HEK293T (cell line): ENCODE measurements around the gene PAQR9.

Experiments
- CTCF ChIA-PET: fragments of 350-600 bp; formaldehyde crosslinking; extraction: SDS; loops from one replicate; lab custom pipeline; 2021; ENCODE audit warnings: antibody characterized with exemption, inconsistent platforms; lab: Yijun Ruan, JAX
- POLR2A ChIA-PET: fragments of 350-600 bp; formaldehyde crosslinking; extraction: SDS; loops from one replicate; lab custom pipeline; 2020; ENCODE audit warnings: antibody characterized with exemption, inconsistent platforms; lab: Yijun Ruan, JAX
- DNase-seq: peaks from one replicate; pipeline ENCODE4 v3.0.0; 2012; ENCODE audit warnings: mixed read lengths; ENCODE audit errors: extremely low spot score
- ARNT ChIP-seq: fragments of 450-650 bp; IDR thresholded peaks from 2 replicates; pipeline ENCODE4 v1.6.1; 2017; ENCODE audit warnings: mild to moderate bottlenecking
- BHLHE40 ChIP-seq: fragments of 450-650 bp; IDR thresholded peaks from 2 replicates; pipeline ENCODE4 v1.6.1; 2016; ENCODE audit warnings: mild to moderate bottlenecking, moderate library complexity, borderline replicate concordance
- CTBP1 ChIP-seq: fragments of 450-650 bp; IDR thresholded peaks from 2 replicates; pipeline ENCODE4 v1.6.1; 2016; ENCODE audit warnings: borderline replicate concordance
- ELF4 ChIP-seq: fragments of 450-650 bp; IDR thresholded peaks from 2 replicates; pipeline ENCODE4 v1.6.1; 2017; ENCODE audit warnings: antibody characterized with exemption
- FOXA1 ChIP-seq: fragments of 450-650 bp; IDR thresholded peaks from 2 replicates; pipeline ENCODE4 v1.6.1; 2016; ENCODE audit warnings: mild to moderate bottlenecking
- FOXK2 ChIP-seq: fragments of 450-650 bp; IDR thresholded peaks from 2 replicates; pipeline ENCODE4 v1.6.1; 2016; ENCODE audit warnings: mild to moderate bottlenecking
- FOXM1 ChIP-seq: fragments of 450-650 bp; IDR thresholded peaks from 2 replicates; pipeline ENCODE4 v1.6.1; 2017; ENCODE audit warnings: mild to moderate bottlenecking, borderline replicate concordance
- HDGF ChIP-seq: fragments of 450-650 bp; IDR thresholded peaks from 2 replicates; pipeline ENCODE4 v1.6.1; 2017; ENCODE audit warnings: antibody characterized with exemption, borderline replicate concordance
- L3MBTL2 ChIP-seq: fragments of 450-650 bp; conservative IDR thresholded peaks from 2 replicates; pipeline ENCODE4 v1.6.1; 2016; ENCODE audit warnings: mild to moderate bottlenecking
- LEF1 ChIP-seq: fragments of 450-650 bp; IDR thresholded peaks from 2 replicates; pipeline ENCODE4 v1.6.1; 2017; ENCODE audit warnings: mild to moderate bottlenecking, borderline replicate concordance
- NFRKB ChIP-seq: fragments of 450-650 bp; IDR thresholded peaks from 2 replicates; pipeline ENCODE4 v1.6.1; 2016; ENCODE audit warnings: mild to moderate bottlenecking, moderate library complexity
- SP1 ChIP-seq: fragments of 450-650 bp; IDR thresholded peaks from 2 replicates; pipeline ENCODE4 v1.6.1; 2017
- SUZ12 ChIP-seq: fragments of 450-650 bp; IDR thresholded peaks from 2 replicates; pipeline ENCODE4 v1.6.1; 2016; ENCODE audit warnings: mild to moderate bottlenecking
- TARDBP ChIP-seq: fragments of 450-650 bp; IDR thresholded peaks from 2 replicates; pipeline ENCODE4 v1.6.1; 2016
- ZNF384 ChIP-seq: fragments of 450-650 bp; IDR thresholded peaks from 2 replicates; pipeline ENCODE4 v1.6.1; 2016
- TF ChIP-seq, protein P1 (sequence below): fragments of 450-650 bp; IDR thresholded peaks from 2 replicates; pipeline ENCODE4 v1.6.1; 2016

The PAQR9 gene

DNA sequence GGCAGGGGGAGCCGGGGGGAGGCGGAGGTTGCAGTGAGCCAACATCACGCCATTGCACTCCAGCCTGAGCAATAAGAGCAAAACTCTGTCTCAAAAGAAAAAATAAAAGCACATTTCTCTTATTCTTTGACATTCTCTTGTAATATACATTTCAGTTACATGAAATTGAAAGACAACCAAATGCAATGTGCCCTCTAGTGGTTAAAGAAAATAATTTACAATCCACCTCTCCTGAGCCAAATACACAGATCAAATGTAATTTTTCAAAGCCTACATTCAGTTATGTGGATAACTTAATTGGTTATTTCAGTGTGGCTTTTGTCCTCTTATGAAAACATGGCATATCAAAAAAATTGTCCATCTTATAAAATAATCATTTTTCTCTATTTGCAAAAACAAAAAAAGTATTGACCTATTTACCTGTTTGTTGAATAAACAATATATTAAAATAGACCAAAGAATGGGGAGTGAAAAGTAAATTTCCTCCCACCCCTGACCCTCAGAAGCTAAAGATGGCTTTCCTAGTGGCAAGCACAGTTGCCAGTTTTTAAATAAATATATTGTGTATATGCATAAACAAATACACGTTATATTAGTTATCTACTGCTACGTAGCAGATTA, 23.7 kb upstream of the PAQR9 start:
- DNase-seq = peak; percentile 58
- POLR2A ChIA-PET = no interaction called here
- CTCF ChIA-PET = interaction anchor here (0.6 to 2.5 kb wide), 5 partner anchors 10 to 158 kb away, joined by 3 to 10 read pairs (median 3); partner anchors contain the start of gene U2SURP
- TF ChIP-seq ELF4 (no peak), LEF1 (no peak), FOXM1 (no peak), ZNF384 (no peak; the same call in 1 of the 2 replicates), L3MBTL2 (no peak), SUZ12 (no peak)
- TF ChIP-seq, protein P1, sequence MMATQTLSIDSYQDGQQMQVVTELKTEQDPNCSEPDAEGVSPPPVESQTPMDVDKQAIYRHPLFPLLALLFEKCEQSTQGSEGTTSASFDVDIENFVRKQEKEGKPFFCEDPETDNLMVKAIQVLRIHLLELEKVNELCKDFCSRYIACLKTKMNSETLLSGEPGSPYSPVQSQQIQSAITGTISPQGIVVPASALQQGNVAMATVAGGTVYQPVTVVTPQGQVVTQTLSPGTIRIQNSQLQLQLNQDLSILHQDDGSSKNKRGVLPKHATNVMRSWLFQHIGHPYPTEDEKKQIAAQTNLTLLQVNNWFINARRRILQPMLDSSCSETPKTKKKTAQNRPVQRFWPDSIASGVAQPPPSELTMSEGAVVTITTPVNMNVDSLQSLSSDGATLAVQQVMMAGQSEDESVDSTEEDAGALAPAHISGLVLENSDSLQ = no peak

DNA sequence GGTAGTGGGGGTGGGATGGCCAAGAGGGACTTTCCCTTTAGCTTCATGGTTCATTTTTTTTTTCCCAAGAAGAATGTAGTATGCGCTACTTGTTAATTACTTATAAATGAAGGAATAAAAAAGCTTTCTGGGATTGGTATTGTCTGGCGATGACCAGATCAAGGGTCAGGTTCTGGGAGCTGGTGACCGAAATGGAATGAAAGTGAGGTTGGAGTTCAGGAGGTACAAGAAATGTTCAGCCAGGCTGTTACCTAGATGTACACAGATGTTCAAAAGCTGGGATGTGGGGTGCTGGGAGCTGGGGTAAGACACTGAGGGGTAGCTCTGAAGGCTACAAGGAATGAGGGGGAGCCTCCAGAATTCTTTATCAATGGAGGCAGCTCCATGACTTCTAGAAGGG, 20.8 kb upstream of the PAQR9 start:
- POLR2A ChIA-PET = no interaction called here
- TF ChIP-seq ELF4 (no peak), SUZ12 (no peak), CTBP1 (no peak), ARNT (no peak), FOXM1 (no peak), FOXK2 (no peak), ZNF384 (no peak), L3MBTL2 (no peak), FOXA1 (no peak), LEF1 (no peak), NFRKB (no peak), SP1 (no peak), TARDBP (no peak)
- TF ChIP-seq, protein P1 = no peak
- CTCF ChIA-PET = interaction anchor here (0.6 to 1.7 kb wide), 4 partner anchors 10 to 156 kb away, joined by 3 to 6 read pairs (median 4); no protein-coding TSS in a partner anchor
- DNase-seq = no peak

DNA sequence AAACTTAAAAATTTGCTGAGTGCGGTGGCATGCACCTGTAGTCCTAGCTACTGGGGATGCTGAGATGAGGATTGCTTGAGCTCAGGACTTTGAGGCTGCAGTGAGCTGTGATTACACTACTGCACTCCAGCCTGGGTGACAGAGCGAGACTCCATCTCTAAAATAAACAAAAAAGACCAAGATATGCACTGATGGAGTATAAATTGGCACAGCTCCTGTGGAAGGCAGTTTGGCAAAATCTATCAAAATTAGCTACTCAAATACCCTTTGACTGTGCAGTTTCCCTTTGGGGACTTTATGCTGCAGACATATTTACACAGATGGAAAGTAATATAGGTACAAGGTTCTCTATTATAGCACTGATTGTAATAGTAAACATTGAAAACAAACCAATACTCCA, 19.8 kb upstream of the PAQR9 start:
- ChIA-PET POLR2A (no interaction called here), CTCF (interaction anchor here (2.6 kb wide), 1 partner anchor 154 kb away, joined by 7 read pairs; no protein-coding TSS in a partner anchor)
- no peak for TF ChIP-seq CTBP1
- no peak for TF ChIP-seq L3MBTL2
- TF ChIP-seq SUZ12 = no peak
- TF ChIP-seq FOXM1 = no peak
- TF ChIP-seq SP1 = no peak
- TF ChIP-seq TARDBP = no peak
- no peak for TF ChIP-seq FOXK2
- no peak for TF ChIP-seq FOXA1
- no peak for TF ChIP-seq HDGF
- TF ChIP-seq, protein P1 = no peak
- no peak for TF ChIP-seq ARNT
- TF ChIP-seq BHLHE40 = no peak
- no peak for TF ChIP-seq ZNF384
- no peak for TF ChIP-seq ELF4
- TF ChIP-seq LEF1 = no peak
- TF ChIP-seq NFRKB = no peak
- DNase-seq = no peak

DNA sequence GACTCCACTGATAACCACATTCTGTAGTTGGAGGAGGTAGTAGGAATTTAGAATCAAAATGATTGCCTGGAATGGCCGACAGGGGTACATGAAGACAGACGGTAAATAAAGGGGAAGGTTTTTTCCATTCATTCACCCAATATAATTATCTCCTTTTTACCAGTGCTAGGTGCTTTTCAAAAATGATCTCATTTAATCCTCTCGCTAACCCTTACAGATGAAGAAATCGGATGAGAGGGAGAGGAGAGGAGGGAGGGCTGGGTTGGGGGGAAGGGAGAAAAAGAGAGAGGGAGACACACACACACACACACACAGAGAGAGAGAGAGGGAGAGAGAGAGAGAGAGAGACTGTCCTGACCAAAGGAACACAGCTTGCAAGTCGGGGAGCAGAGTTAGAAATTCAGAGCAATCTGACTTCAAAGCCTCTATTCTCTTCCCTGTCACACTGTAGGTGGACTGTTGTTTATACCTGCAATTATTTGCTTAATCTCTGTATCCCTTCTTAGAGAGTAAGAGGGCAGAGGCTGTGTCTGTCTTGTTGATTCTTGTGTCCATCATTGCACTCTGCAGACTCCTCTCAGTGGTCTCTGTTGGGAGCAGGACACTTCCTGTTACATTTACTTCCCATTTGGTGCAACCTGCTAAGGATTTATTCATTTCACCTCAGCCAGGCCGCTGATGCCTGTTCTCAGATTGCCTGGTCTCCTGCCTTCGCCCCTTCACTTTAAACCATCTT, 18.7 kb upstream of the PAQR9 start:
- no peak for DNase-seq
- CTCF ChIA-PET = interaction anchor here (2.6 kb wide), 1 partner anchor 153 kb away, joined by 7 read pairs; no protein-coding TSS in a partner anchor
- no peak for TF ChIP-seq SP1
- TF ChIP-seq CTBP1 = no peak
- TF ChIP-seq FOXA1 = no peak
- TF ChIP-seq ZNF384 = no peak
- TF ChIP-seq, protein P1 = no peak
- no peak for TF ChIP-seq HDGF
- no peak for TF ChIP-seq NFRKB
- TF ChIP-seq FOXM1 = no peak
- TF ChIP-seq LEF1 = no peak
- TF ChIP-seq L3MBTL2 = no peak
- no peak for TF ChIP-seq ARNT
- TF ChIP-seq FOXK2 = no peak
- TF ChIP-seq BHLHE40 = no peak
- TF ChIP-seq TARDBP = no peak
- no peak for TF ChIP-seq ELF4
- POLR2A ChIA-PET = no interaction called here

DNA sequence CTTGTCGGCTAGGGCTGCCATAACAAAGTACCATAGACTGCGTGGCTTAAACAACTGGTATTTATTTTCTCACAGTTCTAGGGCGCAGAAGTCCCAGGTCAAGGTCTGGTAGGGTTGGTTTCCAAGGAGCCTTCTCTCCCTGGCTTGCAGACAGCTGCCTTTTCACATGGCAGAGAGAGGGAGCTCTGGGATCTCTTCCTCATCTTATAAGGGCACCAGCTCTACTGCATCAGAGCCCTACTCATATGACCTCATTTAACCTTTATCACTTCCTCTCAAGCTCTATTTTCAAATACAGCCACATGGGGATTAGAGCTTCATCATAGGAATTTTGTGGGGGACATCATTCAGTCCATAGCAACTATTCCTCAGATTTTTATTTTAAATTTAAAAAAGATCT, 17.6 kb upstream of the PAQR9 start:
- TF ChIP-seq LEF1 (no peak), ELF4 (no peak), HDGF (no peak), CTBP1 (no peak)
- DNase-seq = no peak
- ChIA-PET CTCF (interaction anchor here (0.6 to 2.6 kb wide), 2 partner anchors 58 to 152 kb away, joined by 3 to 7 read pairs; no protein-coding TSS in a partner anchor), POLR2A (interaction anchor here (1.0 kb wide), 1 partner anchor 20 kb away, joined by 3 read pairs; the partner anchor contains the start of gene U2SURP)
